CD14-positive monocyte (primary cell): ENCODE data around the gene CNNM2. TPM values are rescaled to one million over a fixed set of nuclear protein-coding genes. Genes with fewer than 3 reads are reported as not detected.
A peak's percentile ranks its signal among the peaks of the same experiment; 100 is the strongest.

Experiments
- DNase-seq, 3 donors: peaks; one replicate each; pipeline ENCODE4 v3.0.0-alpha.2; 2011 to 2022
- H2AFZ ChIP-seq: 2 replicates; pipeline ENCODE4 v1.6.0; 2012; ENCODE audit warnings: mild to moderate bottlenecking, low read depth, low read length, inconsistent platforms; ENCODE audit not compliant: insufficient read depth, poor library complexity, severe bottlenecking
- H3K27ac ChIP-seq, 2 donors: 1 replicate in 1 of 2; 2 replicates in 1 of 2; pipeline ENCODE4 v1.5.1; 2012 to 2013; ENCODE audit warnings: low read length in 2 of 2, control low read depth in 1 of 2, inconsistent platforms in 1 of 2, low read depth in 1 of 2, mild to moderate bottlenecking in 1 of 2
- H3K27me3 ChIP-seq, 2 donors: one replicate each; pipeline versions ENCODE4 v1.6.0 to v1.6.1; 2011 to 2013; ENCODE audit warnings: low read length in 2 of 2; ENCODE audit not compliant: control insufficient read depth in 2 of 2, insufficient read depth in 2 of 2
- H3K36me3 ChIP-seq, 2 donors: replicated peaks in 1 of 2; 1 replicate in 1 of 2; 2 replicates in 1 of 2; pipeline versions ENCODE4 v1.5.1 to v1.6.1; 2012 to 2013; ENCODE audit warnings: low read length in 2 of 2, control low read depth in 1 of 2, inconsistent platforms in 1 of 2, mild to moderate bottlenecking in 1 of 2; ENCODE audit not compliant: insufficient read depth in 2 of 2, control insufficient read depth in 1 of 2
- H3K4me1 ChIP-seq, 2 donors: 1 replicate in 1 of 2; 2 replicates in 1 of 2; pipeline versions ENCODE4 v1.5.1 to v1.6.1; 2012 to 2013; ENCODE audit warnings: low read length in 2 of 2, control low read depth in 1 of 2, inconsistent platforms in 1 of 2, mild to moderate bottlenecking in 1 of 2, moderate library complexity in 1 of 2; ENCODE audit not compliant: insufficient read depth in 2 of 2, control insufficient read depth in 1 of 2
- H3K4me2 ChIP-seq: replicated peaks from 2 replicates; pipeline ENCODE3; 2012; ENCODE audit warnings: low read length, moderate library complexity, mild to moderate bottlenecking; ENCODE audit not compliant: poor library complexity, severe bottlenecking; ENCODE audit errors: extremely low read depth
- H3K4me3 ChIP-seq, 3 experiments: fragments of 200-600 bp in 1 of 3; sonication (generic) in 1 of 3; replicated peaks in 1 of 3; 1 replicate in 2 of 3; 2 replicates in 1 of 3; pipeline ENCODE4 v1.5.1; 2011 to 2013; ENCODE audit warnings: low read length in 3 of 3, mild to moderate bottlenecking in 3 of 3, control low read depth in 2 of 3, low read depth in 2 of 3, inconsistent platforms in 1 of 3, moderate library complexity in 1 of 3
- H3K79me2 ChIP-seq: 2 replicates; pipeline ENCODE4 v1.6.0; 2012; ENCODE audit warnings: mild to moderate bottlenecking, control low read depth, inconsistent platforms, low read length, moderate library complexity; ENCODE audit not compliant: insufficient read depth
- H3K9ac ChIP-seq: 2 replicates; pipeline ENCODE4 v1.6.0; 2017; ENCODE audit warnings: low read length, mild to moderate bottlenecking; ENCODE audit not compliant: insufficient read depth, poor library complexity, severe bottlenecking
- H3K9me3 ChIP-seq, 2 donors: replicated peaks in 1 of 2; 1 replicate in 1 of 2; 2 replicates in 1 of 2; pipeline versions ENCODE4 v1.5.1 to v1.6.1; 2012 to 2013; ENCODE audit warnings: low read length in 2 of 2, control low read depth in 1 of 2; ENCODE audit not compliant: control insufficient read depth in 1 of 2, insufficient read depth in 1 of 2
- H4K20me1 ChIP-seq: 2 replicates; pipeline ENCODE4 v1.6.0; 2012; ENCODE audit warnings: mild to moderate bottlenecking, low read length, control low read depth, moderate library complexity; ENCODE audit not compliant: insufficient read depth
- H3K27ac Mint-ChIP-seq, 7 donors: one replicate each; pipeline ENCODE4 v1.8.0; 2020; ENCODE audit warnings: mild to moderate bottlenecking in 7 of 7, mixed read lengths in 7 of 7, moderate library complexity in 6 of 7, inconsistent platforms in 2 of 7
- H3K27me3 Mint-ChIP-seq, 3 donors: one replicate each; pipeline ENCODE4 v1.8.0; 2021 to 2022; ENCODE audit warnings: low read depth in 3 of 3, mild to moderate bottlenecking in 3 of 3, mixed read lengths in 3 of 3, moderate library complexity in 3 of 3, inconsistent platforms in 1 of 3
- H3K36me3 Mint-ChIP-seq, 2 donors: one replicate each; pipeline ENCODE4 v1.8.0; 2020; ENCODE audit warnings: mixed read lengths in 2 of 2, inconsistent platforms in 1 of 2, mild to moderate bottlenecking in 1 of 2
- H3K4me1 Mint-ChIP-seq: one replicate; pipeline ENCODE4 v1.8.0; 2020; ENCODE audit warnings: mild to moderate bottlenecking, mixed read lengths
- H3K4me3 Mint-ChIP-seq, 2 donors: one replicate each; pipeline ENCODE4 v1.8.0; 2020; ENCODE audit warnings: mild to moderate bottlenecking in 2 of 2, mixed read lengths in 2 of 2, moderate library complexity in 1 of 2
- H3K9me3 Mint-ChIP-seq, 7 donors: one replicate each; pipeline ENCODE4 v1.8.0; 2020 to 2022; ENCODE audit warnings: mixed read lengths in 7 of 7, mild to moderate bottlenecking in 6 of 7, moderate library complexity in 6 of 7, inconsistent platforms in 2 of 7
- CTCF ChIP-seq: fragments of 200-600 bp; IDR thresholded peaks from one replicate; pipeline ENCODE4 v1.8.0; 2022; ENCODE audit warnings: antibody characterized with exemption, mild to moderate bottlenecking
- WGBS: methylation state at CpG from one replicate; pipeline ENCODE4 v1.1.5; 2013; ENCODE audit warnings: missing lambda C conversion rate; ENCODE audit not compliant: insufficient coverage; 5-methylcytosine and 5-hydroxymethylcytosine counted together
- intact Hi-C, 2 donors: fragments of 100-400 bp; cut with micrococcal nuclease; formaldehyde crosslinking; loops; one replicate each; pipeline versions ENCODE4 v1.15.0 to v1.15.1; 2023
- polyA plus RNA-seq, 3 donors: library from polyadenylated mRNA; depleted of rRNA in 1 of 3; unstranded in 2 of 3; stranded (reverse) in 1 of 3; fragments of 300-500 nt in 2 of 3; fragments of >200 nt in 1 of 3; fragmentation: Illumina TruSeq in 2 of 3; gene quantifications; 1 replicate in 2 of 3; 2 replicates in 1 of 3; pipeline ENCODE4 v1.2.3, GENCODE V29; 2012 to 2021

CNNM2 gene
- polyA plus RNA-seq, 3 donors = 1.6 to 3.8 (median 2.2) TPM

- Histone ChIP-seq H3K79me2 (no peaks in the 10 kb centered on the region), H4K20me1 (peaks cover 86% of the 10 kb centered on the region), H3K9me3 (no peaks in the 10 kb centered on the region), H3K27ac (no peak overlapping the region), H3K27me3 (no peaks in the 10 kb centered on the region), H3K36me3 (peaks cover 98 to 100% of the 10 kb centered on the region in 2 donors), H2AFZ (no peak overlapping the region), H3K9ac (no peak overlapping the region), H3K4me2 (no peak overlapping the region), H3K4me3 (no peak overlapping the region), H3K4me1 (no peaks in the 10 kb centered on the region)
- Mint-ChIP-seq H3K27me3 (no peaks in the 10 kb centered on the region), H3K4me3 (no peak overlapping the region), H3K4me1 (no peaks in the 10 kb centered on the region), H3K36me3 (peaks cover 91 to 93% of the 10 kb centered on the region in 2 donors), H3K9me3 (no peaks in the 10 kb centered on the region), H3K27ac (peak overlapping the region in 1 of 7 donors; percentile 45)
- intact Hi-C loops = no loop called here
- WGBS = 95% methylated on average over 2 of the region's 7 CpGs
- no peak for TF ChIP-seq CTCF
- DNase-seq = no peak
These were observed 172.8 kb downstream of the CNNM2 start for GRCh38 chr10:103090911-103091310.

- no peaks in the 10 kb centered on the region for H3K9me3 Mint-ChIP-seq
- Histone ChIP-seq H3K9ac (no peak overlapping the region), H3K27ac (no peak overlapping the region), H3K79me2 (no peaks in the 10 kb centered on the region), H2AFZ (no peak overlapping the region), H3K36me3 (peaks cover 94 to 99% of the 10 kb centered on the region in 2 donors), H3K27me3 (no peaks in the 10 kb centered on the region), H3K4me2 (no peak overlapping the region), H4K20me1 (peaks cover 66% of the 10 kb centered on the region), H3K4me3 (no peak overlapping the region), H3K9me3 (no peaks in the 10 kb centered on the region), H3K4me1 (no peaks in the 10 kb centered on the region)
- no peak overlapping the region for H3K27ac Mint-ChIP-seq
- peaks cover 88 to 97% of the 10 kb centered on the region in 2 donors for H3K36me3 Mint-ChIP-seq
- H3K27me3 Mint-ChIP-seq = peaks cover 0 to 2% (median 0%) of the 10 kb centered on the region in 3 donors
- no peak for TF ChIP-seq CTCF
- H3K4me3 Mint-ChIP-seq = no peak overlapping the region
- DNase-seq = no peak
- intact Hi-C loops = no loop called here
- H3K4me1 Mint-ChIP-seq = no peaks in the 10 kb centered on the region
These were observed 176.9 kb downstream of the CNNM2 start for GRCh38 chr10:103095005-103095404.
